Neural cell (in vitro differentiated cells): ENCODE results near the gene RP2. TPM values are rescaled to one million over a fixed set of nuclear protein-coding genes. Genes with fewer than 3 reads are reported as not detected.

Experiments
- H2AFZ ChIP-seq: fragments of 200-600, 300-800 bp; sonication (generic), shearing (Covaris generic); 2 replicates; pipeline ENCODE4 v1.6.0; 2014; ENCODE audit warnings: low read depth, mild to moderate bottlenecking, antibody characterized with exemption, low read length, moderate library complexity
- H3F3A ChIP-seq: fragments of 200-600 bp; shearing (Covaris generic); 2 replicates; pipeline ENCODE4 v1.6.1; 2016; ENCODE audit warnings: mild to moderate bottlenecking, moderate library complexity, mixed read lengths, antibody characterized with exemption, low read length; ENCODE audit not compliant: insufficient read depth, poor library complexity, severe bottlenecking
- H3K27ac ChIP-seq: fragments of 200-600, 300-800 bp; sonication (generic), shearing (Covaris generic); 2 replicates; pipeline ENCODE4 v1.5.1; 2014; ENCODE audit warnings: mild to moderate bottlenecking, low read length, moderate library complexity
- H3K27me3 ChIP-seq: fragments of 300-800, 200-600 bp; sonication (generic), shearing (Covaris generic); 2 replicates; pipeline ENCODE4 v1.6.0; 2014; ENCODE audit warnings: mild to moderate bottlenecking, low read depth, low read length, moderate library complexity; ENCODE audit not compliant: insufficient read depth
- H3K36me3 ChIP-seq: fragments of 300-800, 200-600 bp; sonication (generic), shearing (Covaris generic); 2 replicates; pipeline ENCODE4 v1.5.1; 2014; ENCODE audit warnings: mild to moderate bottlenecking, antibody characterized with exemption, low read length, moderate library complexity; ENCODE audit not compliant: insufficient read depth
- H3K4me2 ChIP-seq: fragments of 300-800, 200-600 bp; sonication (generic), shearing (Covaris generic); 2 replicates; pipeline ENCODE4 v1.6.0; 2014; ENCODE audit warnings: mild to moderate bottlenecking, low read length
- H3K4me3 ChIP-seq: fragments of 300-800, 200-600 bp; sonication (generic), shearing (Covaris generic); 2 replicates; pipeline ENCODE4 v1.5.1; 2014; ENCODE audit warnings: mild to moderate bottlenecking, low read length, moderate library complexity
- H3K79me2 ChIP-seq: fragments of 200-600 bp; shearing (Covaris generic); replicated peaks from 2 replicates; pipeline ENCODE4 v1.6.0; 2014; ENCODE audit warnings: mild to moderate bottlenecking, low read length, moderate library complexity; ENCODE audit not compliant: insufficient read depth
- H3K9ac ChIP-seq: fragments of 300-800, 200-600 bp; sonication (generic), shearing (Covaris generic); 2 replicates; pipeline ENCODE4 v1.6.1; 2016; ENCODE audit warnings: mild to moderate bottlenecking, low read length, mixed read lengths
- H3K9me2 ChIP-seq: fragments of 200-600 bp; shearing (Covaris generic); 2 replicates; pipeline ENCODE4 v1.6.1; 2016; ENCODE audit warnings: mild to moderate bottlenecking, low read length, mixed read lengths; ENCODE audit not compliant: insufficient read depth
- H3K9me3 ChIP-seq: fragments of 200-600, 300-800 bp; sonication (generic), shearing (Covaris generic); 2 replicates; pipeline ENCODE4 v1.6.1; 2016; ENCODE audit warnings: mild to moderate bottlenecking, mixed run types, low read length, moderate library complexity, mixed read lengths
- H4K20me1 ChIP-seq: fragments of 200-600 bp; shearing (Covaris generic); 2 replicates; pipeline ENCODE4 v1.6.1; 2016; ENCODE audit warnings: mild to moderate bottlenecking, mixed run types; ENCODE audit not compliant: insufficient read depth
- CTCF ChIP-seq: fragments of 450-650 bp; IDR thresholded peaks from 2 replicates; pipeline ENCODE4 v1.5.1; 2014; ENCODE audit warnings: antibody characterized with exemption, mild to moderate bottlenecking, moderate library complexity; ENCODE audit not compliant: poor library complexity, severe bottlenecking
- EP300 ChIP-seq: fragments of 450-650 bp; conservative IDR thresholded peaks from 2 replicates; pipeline ENCODE4 v1.6.1; 2014; ENCODE audit warnings: antibody characterized with exemption, mild to moderate bottlenecking, moderate library complexity; ENCODE audit not compliant: poor library complexity, severe bottlenecking
- EZH2 ChIP-seq: fragments of 200-600, 300-800 bp; shearing (Covaris generic), sonication (generic); IDR thresholded peaks from 2 replicates; pipeline ENCODE4 v1.6.1; 2014; ENCODE audit warnings: antibody characterized with exemption, low read length, borderline replicate concordance, mild to moderate bottlenecking; ENCODE audit not compliant: insufficient read depth, poor library complexity, severe bottlenecking
- MXI1 ChIP-seq: fragments of 450-650 bp; conservative IDR thresholded peaks from 2 replicates; pipeline ENCODE4 v1.6.1; 2014; ENCODE audit warnings: antibody characterized with exemption, mild to moderate bottlenecking; ENCODE audit not compliant: poor library complexity, severe bottlenecking
- POLR2AphosphoS5 ChIP-seq: IDR thresholded peaks from 2 replicates; pipeline ENCODE4 v1.6.1; 2012
- RAD21 ChIP-seq: fragments of 450-650 bp; conservative IDR thresholded peaks from 2 replicates; pipeline ENCODE4 v1.6.1; 2014; ENCODE audit warnings: antibody characterized with exemption, mild to moderate bottlenecking, moderate library complexity
- SMC3 ChIP-seq: fragments of 450-650 bp; conservative IDR thresholded peaks from 2 replicates; pipeline ENCODE4 v1.6.1; 2014; ENCODE audit warnings: antibody characterized with exemption, mild to moderate bottlenecking, moderate library complexity; ENCODE audit not compliant: poor library complexity
- TAF1 ChIP-seq: IDR thresholded peaks from 2 replicates; pipeline ENCODE4 v1.6.1; 2012; ENCODE audit warnings: low read depth
- polyA plus RNA-seq: library from polyadenylated mRNA; depleted of rRNA; stranded (reverse); fragments of >200 nt; gene quantifications from 2 replicates; pipeline ENCODE4 v1.2.3, GENCODE V29; 2014
- TF ChIP-seq, protein P1 (sequence below): IDR thresholded peaks from 2 replicates; pipeline ENCODE4 v1.6.1; 2012; ENCODE audit warnings: borderline replicate concordance

The RP2 gene
- polyA plus RNA-seq, 1 donor from 2014 or later = 12.1 TPM

GRCh38 chrX:46803140-46803539 lies 33.7 kb upstream of the RP2 start:
- H2AFZ ChIP-seq = no peak overlapping the region
- no peaks in the 10 kb centered on the region for H3K79me2 ChIP-seq
- no peaks in the 10 kb centered on the region for H3K27me3 ChIP-seq
- no peak overlapping the region for H3K4me2 ChIP-seq
- H3K9me3 ChIP-seq = no peaks in the 10 kb centered on the region
- no peak for TF ChIP-seq TAF1
- H4K20me1 ChIP-seq = no peaks in the 10 kb centered on the region
- H3K9me2 ChIP-seq = no peaks in the 10 kb centered on the region
- H3K36me3 ChIP-seq = no peaks in the 10 kb centered on the region
- no peaks in the 10 kb centered on the region for H3F3A ChIP-seq
- H3K9ac ChIP-seq = no peak overlapping the region
- no peak overlapping the region for H3K27ac ChIP-seq
- H3K4me3 ChIP-seq = no peak overlapping the region

DNA sequence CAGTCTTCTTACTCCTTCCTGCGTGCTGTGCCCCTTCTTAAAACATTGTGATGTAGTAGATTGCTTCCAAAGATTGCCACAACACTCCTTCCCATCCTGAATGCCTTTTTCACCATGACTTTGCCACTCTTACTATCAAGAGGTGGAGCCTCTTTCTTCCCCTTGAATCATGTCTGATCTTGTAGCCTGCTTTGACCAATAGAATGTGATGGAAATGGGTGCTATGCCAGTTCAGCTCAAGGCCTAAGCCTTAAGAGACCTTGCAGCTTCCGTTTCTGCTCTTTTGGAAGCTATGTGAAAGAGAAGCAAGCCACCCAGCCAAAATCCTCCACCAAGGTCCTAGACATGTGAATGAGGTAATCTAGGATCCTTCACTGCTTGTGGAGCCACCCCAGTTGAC lies 31.6 kb upstream of the RP2 start:
- no peaks in the 10 kb centered on the region for H3K36me3 ChIP-seq
- H3K9ac ChIP-seq = no peak overlapping the region
- no peak for TF ChIP-seq SMC3
- H2AFZ ChIP-seq = no peak overlapping the region
- no peak overlapping the region for H3K27ac ChIP-seq
- H3K4me2 ChIP-seq = no peak overlapping the region
- H3K27me3 ChIP-seq = no peaks in the 10 kb centered on the region
- no peaks in the 10 kb centered on the region for H3K79me2 ChIP-seq
- no peaks in the 10 kb centered on the region for H4K20me1 ChIP-seq
- no peak overlapping the region for H3K4me3 ChIP-seq
- H3F3A ChIP-seq = no peaks in the 10 kb centered on the region
- no peaks in the 10 kb centered on the region for H3K9me2 ChIP-seq
- H3K9me3 ChIP-seq = no peaks in the 10 kb centered on the region

- Histone ChIP-seq H2AFZ (no peak overlapping the region), H3F3A (no peaks in the 10 kb centered on the region), H4K20me1 (no peaks in the 10 kb centered on the region), H3K27me3 (no peaks in the 10 kb centered on the region), H3K4me2 (no peak overlapping the region), H3K36me3 (no peaks in the 10 kb centered on the region), H3K9me2 (no peaks in the 10 kb centered on the region), H3K79me2 (no peaks in the 10 kb centered on the region), H3K4me3 (no peak overlapping the region), H3K9ac (no peak overlapping the region), H3K9me3 (no peaks in the 10 kb centered on the region), H3K27ac (no peak overlapping the region)
- TF ChIP-seq, protein P1, sequence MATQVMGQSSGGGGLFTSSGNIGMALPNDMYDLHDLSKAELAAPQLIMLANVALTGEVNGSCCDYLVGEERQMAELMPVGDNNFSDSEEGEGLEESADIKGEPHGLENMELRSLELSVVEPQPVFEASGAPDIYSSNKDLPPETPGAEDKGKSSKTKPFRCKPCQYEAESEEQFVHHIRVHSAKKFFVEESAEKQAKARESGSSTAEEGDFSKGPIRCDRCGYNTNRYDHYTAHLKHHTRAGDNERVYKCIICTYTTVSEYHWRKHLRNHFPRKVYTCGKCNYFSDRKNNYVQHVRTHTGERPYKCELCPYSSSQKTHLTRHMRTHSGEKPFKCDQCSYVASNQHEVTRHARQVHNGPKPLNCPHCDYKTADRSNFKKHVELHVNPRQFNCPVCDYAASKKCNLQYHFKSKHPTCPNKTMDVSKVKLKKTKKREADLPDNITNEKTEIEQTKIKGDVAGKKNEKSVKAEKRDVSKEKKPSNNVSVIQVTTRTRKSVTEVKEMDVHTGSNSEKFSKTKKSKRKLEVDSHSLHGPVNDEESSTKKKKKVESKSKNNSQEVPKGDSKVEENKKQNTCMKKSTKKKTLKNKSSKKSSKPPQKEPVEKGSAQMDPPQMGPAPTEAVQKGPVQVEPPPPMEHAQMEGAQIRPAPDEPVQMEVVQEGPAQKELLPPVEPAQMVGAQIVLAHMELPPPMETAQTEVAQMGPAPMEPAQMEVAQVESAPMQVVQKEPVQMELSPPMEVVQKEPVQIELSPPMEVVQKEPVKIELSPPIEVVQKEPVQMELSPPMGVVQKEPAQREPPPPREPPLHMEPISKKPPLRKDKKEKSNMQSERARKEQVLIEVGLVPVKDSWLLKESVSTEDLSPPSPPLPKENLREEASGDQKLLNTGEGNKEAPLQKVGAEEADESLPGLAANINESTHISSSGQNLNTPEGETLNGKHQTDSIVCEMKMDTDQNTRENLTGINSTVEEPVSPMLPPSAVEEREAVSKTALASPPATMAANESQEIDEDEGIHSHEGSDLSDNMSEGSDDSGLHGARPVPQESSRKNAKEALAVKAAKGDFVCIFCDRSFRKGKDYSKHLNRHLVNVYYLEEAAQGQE = no peak
- no peak for TF ChIP-seq EP300
- TF ChIP-seq RAD21 = no peak
- TF ChIP-seq EZH2 = no peak
- TF ChIP-seq TAF1 = no peak
- no peak for TF ChIP-seq SMC3
- TF ChIP-seq MXI1 = no peak
- TF ChIP-seq POLR2AphosphoS5 = no peak
- TF ChIP-seq CTCF = no peak
Measured at GRCh38 chrX:46811121-46811520, 25.7 kb upstream of the RP2 start.
